Adrenal gland (tissue), 5 donors: ENCODE results near the gene HCFC1.
A peak's percentile ranks its signal among the peaks of the same experiment; 100 is the strongest.

Experiments
- POLR2A ChIP-seq, 2 donors: fragments of 450-650 bp; IDR thresholded peaks; one replicate each; pipeline ENCODE4 v1.6.1; 2017; ENCODE audit warnings: antibody characterized with exemption in 2 of 2, mild to moderate bottlenecking in 2 of 2, moderate library complexity in 1 of 2
- TF ChIP-seq, protein P1 (sequence below), 6 experiments: fragments of 450-650 bp in 4 of 6; fragments of 200-600 bp in 2 of 6; sonication (generic) in 1 of 6; IDR thresholded peaks; 1 replicate in 5 of 6; 2 replicates in 1 of 6; pipeline versions ENCODE4 v1.5.1 to v1.8.0; 2016 to 2021; ENCODE audit warnings: antibody characterized with exemption in 6 of 6, mild to moderate bottlenecking in 2 of 6, moderate library complexity in 1 of 6
- donor health status: DM: no; HTN: no; CAD: no.

DNA sequence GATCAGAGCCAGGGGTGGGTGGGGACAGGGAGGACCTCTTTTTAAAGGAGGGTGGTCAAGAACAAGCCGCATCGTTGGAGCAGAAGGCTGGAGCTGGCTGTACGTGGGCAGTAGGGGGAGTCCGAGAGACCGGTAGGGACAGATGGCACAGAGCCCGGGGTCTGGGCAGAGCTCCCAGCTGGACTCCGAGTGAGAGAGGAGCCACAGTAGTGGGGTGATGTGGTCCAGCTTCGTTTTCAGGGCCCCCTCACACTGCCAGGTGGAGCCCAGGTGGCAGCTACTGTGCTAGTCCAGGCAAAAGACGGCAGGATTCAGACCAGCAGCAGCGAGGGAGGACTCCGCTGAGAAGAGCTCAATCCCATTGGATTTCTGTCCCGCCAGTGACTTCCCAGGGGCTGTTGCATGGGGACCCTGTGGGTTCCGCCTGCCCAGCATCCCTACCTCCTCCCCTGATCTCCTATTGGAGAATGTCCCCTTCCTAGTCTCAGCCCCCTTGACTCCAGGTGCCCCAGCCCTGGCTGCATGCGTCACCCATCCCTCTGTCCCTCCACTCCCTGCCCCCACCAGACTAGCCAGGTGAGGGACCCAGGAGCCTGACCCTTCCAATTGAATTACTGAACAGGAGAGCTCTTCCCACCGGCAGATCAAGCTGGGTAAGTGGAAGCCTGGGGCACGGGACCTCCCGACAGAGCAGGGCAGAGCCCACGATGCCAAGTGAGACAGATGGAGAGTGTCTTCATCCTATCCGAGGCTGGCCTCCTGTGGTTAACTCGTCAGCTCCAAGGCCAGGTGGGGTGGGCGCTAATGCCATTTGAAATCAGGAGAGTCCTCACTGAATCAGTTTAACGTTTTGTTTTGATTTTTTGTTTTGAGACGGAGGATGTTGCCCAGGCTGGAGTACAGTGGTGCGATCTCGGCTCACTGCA is 48.4 kb downstream of the HCFC1 start:
- TF ChIP-seq, protein P1, sequence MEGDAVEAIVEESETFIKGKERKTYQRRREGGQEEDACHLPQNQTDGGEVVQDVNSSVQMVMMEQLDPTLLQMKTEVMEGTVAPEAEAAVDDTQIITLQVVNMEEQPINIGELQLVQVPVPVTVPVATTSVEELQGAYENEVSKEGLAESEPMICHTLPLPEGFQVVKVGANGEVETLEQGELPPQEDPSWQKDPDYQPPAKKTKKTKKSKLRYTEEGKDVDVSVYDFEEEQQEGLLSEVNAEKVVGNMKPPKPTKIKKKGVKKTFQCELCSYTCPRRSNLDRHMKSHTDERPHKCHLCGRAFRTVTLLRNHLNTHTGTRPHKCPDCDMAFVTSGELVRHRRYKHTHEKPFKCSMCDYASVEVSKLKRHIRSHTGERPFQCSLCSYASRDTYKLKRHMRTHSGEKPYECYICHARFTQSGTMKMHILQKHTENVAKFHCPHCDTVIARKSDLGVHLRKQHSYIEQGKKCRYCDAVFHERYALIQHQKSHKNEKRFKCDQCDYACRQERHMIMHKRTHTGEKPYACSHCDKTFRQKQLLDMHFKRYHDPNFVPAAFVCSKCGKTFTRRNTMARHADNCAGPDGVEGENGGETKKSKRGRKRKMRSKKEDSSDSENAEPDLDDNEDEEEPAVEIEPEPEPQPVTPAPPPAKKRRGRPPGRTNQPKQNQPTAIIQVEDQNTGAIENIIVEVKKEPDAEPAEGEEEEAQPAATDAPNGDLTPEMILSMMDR (IDR thresholded peaks at IDR 0.05) = peak; percentile 24 to 54 (median 40)
- TF ChIP-seq POLR2A (IDR thresholded peaks at IDR 0.05) = no peak
